ENCODE results near the gene SRSF6. TPM values are rescaled to one million over a fixed set of nuclear protein-coding genes. Genes with fewer than 3 reads are reported as not detected.

SRSF6 gene
- total and polyA plus RNA-seq, 10 of the 15 experiments (the other 5 are each of a cell fraction or from before 2014, with no cell fraction given): 57.2 to 191 (median 108) TPM

DNA sequence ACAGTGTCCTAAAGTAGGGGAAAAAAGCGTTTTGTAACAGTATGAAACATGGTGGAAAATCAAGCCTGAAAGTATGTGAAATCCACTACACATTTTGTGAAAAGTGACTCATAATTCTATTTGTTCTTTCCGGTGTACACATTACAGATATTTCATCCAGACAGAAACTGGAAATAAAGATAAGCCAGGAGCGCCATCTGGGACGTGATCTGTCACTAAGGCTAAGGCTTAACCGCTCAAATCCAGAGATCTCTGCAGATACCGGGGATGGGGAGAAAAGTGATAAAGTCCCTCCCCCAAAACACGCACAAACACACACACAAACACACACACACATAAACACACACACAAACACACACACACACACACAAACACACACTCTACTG, 26.6 kb upstream of the SRSF6 start:
- no peaks in the 10 kb centered on the region for H3K4me1 ChIP-seq (ENCODE audit: control insufficient read depth, insufficient read depth, low read length)
- TF ChIP-seq NR2C1 (IDR thresholded peaks at IDR 0.05) (no peak), RB1 (IDR thresholded peaks at IDR 0.05; ENCODE audit: borderline replicate concordance) (no peak), NFXL1 (IDR thresholded peaks at IDR 0.05; ENCODE audit: borderline replicate concordance) (no peak), POLR2AphosphoS2 (IDR thresholded peaks at IDR 0.05; ENCODE audit: low read depth, low read length) (no peak), SRF (IDR thresholded peaks at IDR 0.05; ENCODE audit: low read depth in 2 of 2, low read length in 2 of 2) (no peak)
- TF ChIP-seq, protein P1, sequence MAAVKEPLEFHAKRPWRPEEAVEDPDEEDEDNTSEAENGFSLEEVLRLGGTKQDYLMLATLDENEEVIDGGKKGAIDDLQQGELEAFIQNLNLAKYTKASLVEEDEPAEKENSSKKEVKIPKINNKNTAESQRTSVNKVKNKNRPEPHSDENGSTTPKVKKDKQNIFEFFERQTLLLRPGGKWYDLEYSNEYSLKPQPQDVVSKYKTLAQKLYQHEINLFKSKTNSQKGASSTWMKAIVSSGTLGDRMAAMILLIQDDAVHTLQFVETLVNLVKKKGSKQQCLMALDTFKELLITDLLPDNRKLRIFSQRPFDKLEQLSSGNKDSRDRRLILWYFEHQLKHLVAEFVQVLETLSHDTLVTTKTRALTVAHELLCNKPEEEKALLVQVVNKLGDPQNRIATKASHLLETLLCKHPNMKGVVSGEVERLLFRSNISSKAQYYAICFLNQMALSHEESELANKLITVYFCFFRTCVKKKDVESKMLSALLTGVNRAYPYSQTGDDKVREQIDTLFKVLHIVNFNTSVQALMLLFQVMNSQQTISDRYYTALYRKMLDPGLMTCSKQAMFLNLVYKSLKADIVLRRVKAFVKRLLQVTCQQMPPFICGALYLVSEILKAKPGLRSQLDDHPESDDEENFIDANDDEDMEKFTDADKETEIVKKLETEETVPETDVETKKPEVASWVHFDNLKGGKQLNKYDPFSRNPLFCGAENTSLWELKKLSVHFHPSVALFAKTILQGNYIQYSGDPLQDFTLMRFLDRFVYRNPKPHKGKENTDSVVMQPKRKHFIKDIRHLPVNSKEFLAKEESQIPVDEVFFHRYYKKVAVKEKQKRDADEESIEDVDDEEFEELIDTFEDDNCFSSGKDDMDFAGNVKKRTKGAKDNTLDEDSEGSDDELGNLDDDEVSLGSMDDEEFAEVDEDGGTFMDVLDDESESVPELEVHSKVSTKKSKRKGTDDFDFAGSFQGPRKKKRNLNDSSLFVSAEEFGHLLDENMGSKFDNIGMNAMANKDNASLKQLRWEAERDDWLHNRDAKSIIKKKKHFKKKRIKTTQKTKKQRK (IDR thresholded peaks at IDR 0.05; ENCODE audit: low read depth, low read length): no peak
- TF ChIP-seq, protein P2, sequence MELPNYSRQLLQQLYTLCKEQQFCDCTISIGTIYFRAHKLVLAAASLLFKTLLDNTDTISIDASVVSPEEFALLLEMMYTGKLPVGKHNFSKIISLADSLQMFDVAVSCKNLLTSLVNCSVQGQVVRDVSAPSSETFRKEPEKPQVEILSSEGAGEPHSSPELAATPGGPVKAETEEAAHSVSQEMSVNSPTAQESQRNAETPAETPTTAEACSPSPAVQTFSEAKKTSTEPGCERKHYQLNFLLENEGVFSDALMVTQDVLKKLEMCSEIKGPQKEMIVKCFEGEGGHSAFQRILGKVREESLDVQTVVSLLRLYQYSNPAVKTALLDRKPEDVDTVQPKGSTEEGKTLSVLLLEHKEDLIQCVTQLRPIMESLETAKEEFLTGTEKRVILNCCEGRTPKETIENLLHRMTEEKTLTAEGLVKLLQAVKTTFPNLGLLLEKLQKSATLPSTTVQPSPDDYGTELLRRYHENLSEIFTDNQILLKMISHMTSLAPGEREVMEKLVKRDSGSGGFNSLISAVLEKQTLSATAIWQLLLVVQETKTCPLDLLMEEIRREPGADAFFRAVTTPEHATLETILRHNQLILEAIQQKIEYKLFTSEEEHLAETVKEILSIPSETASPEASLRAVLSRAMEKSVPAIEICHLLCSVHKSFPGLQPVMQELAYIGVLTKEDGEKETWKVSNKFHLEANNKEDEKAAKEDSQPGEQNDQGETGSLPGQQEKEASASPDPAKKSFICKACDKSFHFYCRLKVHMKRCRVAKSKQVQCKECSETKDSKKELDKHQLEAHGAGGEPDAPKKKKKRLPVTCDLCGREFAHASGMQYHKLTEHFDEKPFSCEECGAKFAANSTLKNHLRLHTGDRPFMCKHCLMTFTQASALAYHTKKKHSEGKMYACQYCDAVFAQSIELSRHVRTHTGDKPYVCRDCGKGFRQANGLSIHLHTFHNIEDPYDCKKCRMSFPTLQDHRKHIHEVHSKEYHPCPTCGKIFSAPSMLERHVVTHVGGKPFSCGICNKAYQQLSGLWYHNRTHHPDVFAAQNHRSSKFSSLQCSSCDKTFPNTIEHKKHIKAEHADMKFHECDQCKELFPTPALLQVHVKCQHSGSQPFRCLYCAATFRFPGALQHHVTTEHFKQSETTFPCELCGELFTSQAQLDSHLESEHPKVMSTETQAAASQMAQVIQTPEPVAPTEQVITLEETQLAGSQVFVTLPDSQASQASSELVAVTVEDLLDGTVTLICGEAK (IDR thresholded peaks at IDR 0.05; ENCODE audit: borderline replicate concordance): no peak
- TF ChIP-seq, protein P3, sequence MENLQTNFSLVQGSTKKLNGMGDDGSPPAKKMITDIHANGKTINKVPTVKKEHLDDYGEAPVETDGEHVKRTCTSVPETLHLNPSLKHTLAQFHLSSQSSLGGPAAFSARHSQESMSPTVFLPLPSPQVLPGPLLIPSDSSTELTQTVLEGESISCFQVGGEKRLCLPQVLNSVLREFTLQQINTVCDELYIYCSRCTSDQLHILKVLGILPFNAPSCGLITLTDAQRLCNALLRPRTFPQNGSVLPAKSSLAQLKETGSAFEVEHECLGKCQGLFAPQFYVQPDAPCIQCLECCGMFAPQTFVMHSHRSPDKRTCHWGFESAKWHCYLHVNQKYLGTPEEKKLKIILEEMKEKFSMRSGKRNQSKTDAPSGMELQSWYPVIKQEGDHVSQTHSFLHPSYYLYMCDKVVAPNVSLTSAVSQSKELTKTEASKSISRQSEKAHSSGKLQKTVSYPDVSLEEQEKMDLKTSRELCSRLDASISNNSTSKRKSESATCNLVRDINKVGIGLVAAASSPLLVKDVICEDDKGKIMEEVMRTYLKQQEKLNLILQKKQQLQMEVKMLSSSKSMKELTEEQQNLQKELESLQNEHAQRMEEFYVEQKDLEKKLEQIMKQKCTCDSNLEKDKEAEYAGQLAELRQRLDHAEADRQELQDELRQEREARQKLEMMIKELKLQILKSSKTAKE (IDR thresholded peaks at IDR 0.05; ENCODE audit: low read depth, poor library complexity, severe bottlenecking): no peak
- no peak overlapping the region for H3K4me2 ChIP-seq (ENCODE audit: control insufficient read depth, insufficient read depth)
- POLR2A ChIA-PET: no interaction called here
- no peaks in the 10 kb centered on the region for H4K20me1 ChIP-seq (ENCODE audit: control insufficient read depth, insufficient read depth)
- no peaks in the 10 kb centered on the region; the same call in 2 of the 3 replicates for H3K9me3 ChIP-seq (replicated peaks; ENCODE audit: control insufficient read depth, insufficient read depth, low read length)
- RAD21 ChIA-PET (ENCODE audit: unreplicated experiment): no interaction called here
- H3K4me3 ChIP-seq: no peak overlapping the region
- no peaks in the 10 kb centered on the region; a peak in 2 of 4 replicates for H3K27me3 ChIP-seq (replicated peaks in 1 of 2; ENCODE audit: control insufficient read depth in 2 of 2, insufficient read depth in 2 of 2, low read length in 1 of 2)
- no peak for ATAC-seq
- DNase-seq (ENCODE audit: low read depth, low spot score): no peak
- in situ Hi-C loops (cut with MboI): no loop called here
- intact Hi-C loops (cut with micrococcal nuclease; ENCODE audit: unreplicated experiment): no loop called here
- H3K27ac ChIP-seq (ENCODE audit: control insufficient read depth, insufficient read depth): no peak overlapping the region
- CTCF ChIA-PET: interaction anchor here (1.9 kb wide), 1 partner anchor 22 kb away, joined by 6 read pairs; no protein-coding TSS in a partner anchor
- FAIRE-seq: no peak
- no peaks in the 10 kb centered on the region for H3K79me2 ChIP-seq (ENCODE audit: control insufficient read depth, insufficient read depth, low read length)
- SMC1A ChIA-PET (ENCODE audit: uncharacterized antibody, unreplicated experiment): no interaction called here
- H2AFZ ChIP-seq (ENCODE audit: control insufficient read depth, low read depth, low read length): no peak overlapping the region
- H3K36me3 ChIP-seq (ENCODE audit: control insufficient read depth in 2 of 2, insufficient read depth in 2 of 2, low read length in 1 of 2): no peaks in the 10 kb centered on the region
- no TSS peak for BruUV-seq (replicated peaks)
- WGBS (ENCODE audit: insufficient coverage, insufficient replicate concordance, low lambda C conversion rate, missing lambda C conversion rate): 36% methylated on average over 7 of the region's 7 CpGs
- no peak overlapping the region for H3K9ac ChIP-seq (ENCODE audit: control insufficient read depth, insufficient read depth, low read length)
